ENCODE measurements around the gene NOS1.

DNA sequence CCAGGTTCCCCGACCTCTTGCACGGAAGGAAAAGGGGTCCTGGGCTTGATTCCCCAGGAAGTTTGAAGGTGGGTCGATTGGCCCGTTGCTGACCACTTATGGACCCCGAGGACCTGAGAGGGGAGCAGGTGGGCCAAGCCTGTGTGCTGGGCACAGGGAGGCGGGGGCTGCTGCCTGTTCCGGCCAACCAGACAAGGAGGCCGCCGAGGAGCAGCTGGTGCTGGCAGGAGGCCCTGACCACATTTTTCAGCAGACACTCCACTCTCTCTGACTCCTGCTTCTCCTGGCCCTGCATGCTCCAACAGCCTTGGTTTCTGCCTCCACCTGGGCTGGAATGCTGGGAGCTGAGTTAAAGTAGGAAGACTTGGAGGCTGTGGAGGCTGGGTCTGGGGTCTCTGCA is 42.8 kb downstream of the NOS1 start:
- TF ChIP-seq, protein P1, sequence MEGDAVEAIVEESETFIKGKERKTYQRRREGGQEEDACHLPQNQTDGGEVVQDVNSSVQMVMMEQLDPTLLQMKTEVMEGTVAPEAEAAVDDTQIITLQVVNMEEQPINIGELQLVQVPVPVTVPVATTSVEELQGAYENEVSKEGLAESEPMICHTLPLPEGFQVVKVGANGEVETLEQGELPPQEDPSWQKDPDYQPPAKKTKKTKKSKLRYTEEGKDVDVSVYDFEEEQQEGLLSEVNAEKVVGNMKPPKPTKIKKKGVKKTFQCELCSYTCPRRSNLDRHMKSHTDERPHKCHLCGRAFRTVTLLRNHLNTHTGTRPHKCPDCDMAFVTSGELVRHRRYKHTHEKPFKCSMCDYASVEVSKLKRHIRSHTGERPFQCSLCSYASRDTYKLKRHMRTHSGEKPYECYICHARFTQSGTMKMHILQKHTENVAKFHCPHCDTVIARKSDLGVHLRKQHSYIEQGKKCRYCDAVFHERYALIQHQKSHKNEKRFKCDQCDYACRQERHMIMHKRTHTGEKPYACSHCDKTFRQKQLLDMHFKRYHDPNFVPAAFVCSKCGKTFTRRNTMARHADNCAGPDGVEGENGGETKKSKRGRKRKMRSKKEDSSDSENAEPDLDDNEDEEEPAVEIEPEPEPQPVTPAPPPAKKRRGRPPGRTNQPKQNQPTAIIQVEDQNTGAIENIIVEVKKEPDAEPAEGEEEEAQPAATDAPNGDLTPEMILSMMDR (conservative IDR thresholded peaks at IDR 0.05; ENCODE audit: low read depth, low read length) = no peak
- TF ChIP-seq EZH2 (IDR thresholded peaks at IDR 0.05; ENCODE audit: borderline replicate concordance, low read depth, low read length, poor library complexity, severe bottlenecking) = no peak

Measured in A673 (cell line).